ENCODE measurements around the gene PIK3C2G.
"Not testable (repeated sequence)": the region's sequence is repeated elsewhere in the genome, so short reads cannot be mapped to it uniquely, and the experiment has no call there.

PIK3C2G gene

DNA sequence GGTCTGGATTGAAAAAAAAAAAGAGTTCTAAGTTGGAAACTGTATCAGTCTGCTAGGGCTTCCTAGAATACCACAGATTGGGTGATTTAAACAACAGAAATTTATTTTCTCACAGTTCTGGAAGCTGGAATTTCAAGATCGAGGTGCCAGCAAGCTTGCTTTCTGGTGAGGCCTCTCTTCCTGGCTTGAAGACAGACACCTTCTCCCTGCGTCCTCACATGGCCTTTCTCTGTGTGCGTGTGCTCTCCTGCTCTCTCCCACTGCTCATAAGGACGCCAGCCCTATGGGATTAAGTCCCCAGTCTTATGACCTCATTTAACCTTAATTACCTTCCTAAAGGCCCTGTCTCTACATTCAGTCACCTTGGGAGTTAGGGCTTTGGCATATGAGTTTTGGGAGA lies 215.5 kb downstream of the PIK3C2G start:
- DNase-seq, result no peak

DNA sequence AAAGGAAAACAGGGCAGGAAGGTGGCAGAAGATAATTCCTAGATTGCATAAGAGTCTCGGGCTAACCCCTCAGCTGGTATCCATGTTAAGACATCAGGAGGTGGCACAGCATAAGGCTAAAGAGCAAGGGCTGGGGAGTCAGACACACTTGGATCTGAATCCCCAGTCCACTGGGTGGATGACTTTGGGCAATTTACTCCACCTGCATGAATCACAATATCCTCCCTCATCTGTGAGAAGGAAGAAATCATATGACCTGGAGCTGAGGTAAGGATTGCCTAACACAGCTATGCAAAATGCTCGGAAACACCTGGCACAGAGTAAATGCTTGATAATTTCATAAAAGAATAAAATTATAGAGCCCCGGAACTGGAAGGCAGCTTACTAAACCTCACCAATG lies 217.9 kb downstream of the PIK3C2G start:
- DNase-seq, result no peak

DNA sequence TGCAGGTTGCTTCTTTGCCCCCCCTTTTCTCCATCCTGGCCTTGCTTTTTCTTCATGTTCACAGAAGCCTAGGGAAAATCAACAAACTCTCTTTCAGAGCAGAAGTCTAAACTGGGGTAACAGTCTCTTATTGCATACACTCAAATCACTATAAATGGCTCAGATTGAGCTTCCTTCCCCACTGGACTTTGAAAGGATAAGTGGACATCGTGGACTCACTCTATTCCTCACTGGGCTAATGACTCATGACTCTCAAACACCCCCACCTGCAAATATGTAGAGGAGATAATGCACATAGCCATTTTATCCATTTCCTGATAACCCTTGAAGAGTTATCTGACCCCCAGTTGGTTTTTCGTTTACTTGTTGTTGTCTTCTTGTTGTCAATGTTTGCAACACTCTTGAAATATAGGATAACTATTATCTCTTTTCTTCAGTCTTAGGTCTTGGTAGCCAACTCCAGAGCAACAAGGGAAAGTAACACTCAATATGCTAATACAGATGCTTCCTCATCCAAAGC lies 221.3 kb downstream of the PIK3C2G start:
- DNase-seq, result no peak

DNA sequence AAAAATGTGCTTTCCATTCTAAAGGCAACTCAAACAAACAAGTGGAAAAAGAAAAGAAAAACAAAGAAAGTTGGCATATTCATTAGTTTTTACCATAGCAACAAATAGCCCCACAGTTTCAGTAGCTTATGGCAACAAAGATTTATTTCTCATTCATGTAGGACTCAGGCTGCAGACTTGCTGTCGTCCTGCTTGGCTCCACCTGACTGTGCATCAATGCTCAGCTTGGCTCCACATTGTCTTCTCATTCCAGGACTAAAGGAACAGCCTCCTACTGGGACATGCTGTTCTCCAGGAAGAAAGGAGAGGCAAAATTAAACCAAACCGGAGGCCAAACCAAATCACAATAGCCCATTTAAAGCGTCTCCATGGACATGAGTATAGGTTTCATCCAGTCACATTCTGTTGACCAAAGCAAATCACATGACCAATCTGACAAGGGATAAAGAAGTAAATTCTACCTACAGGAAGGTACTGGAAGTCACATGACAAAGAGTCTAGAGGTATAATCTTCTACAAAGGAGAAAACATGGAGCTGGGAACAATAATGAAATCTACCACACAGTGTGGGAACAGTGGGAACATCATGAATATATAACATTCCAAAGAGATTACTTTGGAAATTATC lies 222.5 kb downstream of the PIK3C2G start:
- DNase-seq, result no peak

DNA sequence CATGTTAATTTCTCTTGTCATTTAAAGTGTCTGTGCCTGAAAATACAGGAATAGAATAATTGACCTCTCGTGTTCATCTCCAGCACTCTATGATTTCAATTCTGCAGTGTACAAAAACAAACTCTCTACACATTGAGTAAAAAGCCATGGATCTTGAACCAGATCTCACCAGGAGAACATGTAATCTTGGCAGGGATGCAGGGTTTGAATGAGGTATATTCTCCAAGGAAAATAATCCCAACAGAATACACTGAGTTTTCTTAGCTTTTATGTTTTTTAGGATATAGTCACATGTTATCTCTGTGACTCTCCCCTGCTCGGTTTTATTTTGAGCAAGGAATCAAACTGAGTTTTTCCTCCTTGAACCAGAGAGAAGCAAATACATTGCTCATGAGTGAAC lies 224.7 kb downstream of the PIK3C2G start:
- DNase-seq, result no peak

DNA sequence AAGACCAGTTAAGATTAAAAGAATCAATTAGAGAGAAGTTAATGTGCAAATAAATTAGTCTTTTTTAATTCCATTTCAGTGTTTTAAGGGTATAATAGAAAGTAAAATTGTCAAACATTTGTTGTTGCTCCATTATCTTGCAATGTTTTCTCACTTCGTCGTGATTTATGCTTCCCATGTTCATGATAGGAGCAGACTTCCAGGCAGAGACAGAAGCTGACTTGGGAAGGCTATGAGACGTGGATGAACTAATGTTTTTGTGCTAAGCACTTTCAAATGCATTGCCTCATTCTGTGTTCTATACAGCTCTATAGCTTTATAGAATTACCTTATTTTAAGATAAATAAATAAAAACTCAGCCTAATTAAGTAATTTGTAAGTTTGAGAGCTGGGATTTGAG lies 226.2 kb downstream of the PIK3C2G start:
- DNase-seq, result no peak

DNA sequence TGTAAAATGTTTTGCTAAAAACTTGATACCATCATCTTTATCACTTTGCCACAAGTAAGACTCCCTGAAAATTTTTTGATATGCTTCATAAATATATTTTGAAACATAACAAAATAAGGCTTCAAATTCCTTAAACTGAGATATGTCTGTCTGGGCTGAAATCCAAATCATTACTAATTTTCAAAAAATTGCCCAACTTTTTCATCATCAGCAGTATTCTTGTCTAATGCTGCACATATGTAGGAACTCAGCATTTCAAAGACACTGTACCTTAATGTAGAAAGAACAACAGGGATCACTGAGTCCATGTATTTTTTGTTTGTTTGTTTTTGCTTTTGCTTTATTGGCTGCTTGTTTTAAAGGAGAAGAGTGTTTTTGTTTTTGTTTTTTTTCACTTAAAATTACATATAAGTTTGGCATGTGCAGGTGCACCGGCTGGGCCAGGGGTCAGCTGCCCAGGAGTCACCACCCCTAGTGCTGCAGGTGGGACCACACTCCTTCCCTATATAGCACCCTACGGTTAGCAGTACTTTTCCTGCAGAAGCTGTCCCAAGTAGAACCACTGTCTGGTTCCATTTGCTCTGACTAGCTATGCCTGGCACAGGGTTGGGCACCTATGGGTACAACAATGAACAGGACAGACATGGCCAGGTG lies 231.2 kb downstream of the PIK3C2G start:
- DNase-seq, result no peak

DNA sequence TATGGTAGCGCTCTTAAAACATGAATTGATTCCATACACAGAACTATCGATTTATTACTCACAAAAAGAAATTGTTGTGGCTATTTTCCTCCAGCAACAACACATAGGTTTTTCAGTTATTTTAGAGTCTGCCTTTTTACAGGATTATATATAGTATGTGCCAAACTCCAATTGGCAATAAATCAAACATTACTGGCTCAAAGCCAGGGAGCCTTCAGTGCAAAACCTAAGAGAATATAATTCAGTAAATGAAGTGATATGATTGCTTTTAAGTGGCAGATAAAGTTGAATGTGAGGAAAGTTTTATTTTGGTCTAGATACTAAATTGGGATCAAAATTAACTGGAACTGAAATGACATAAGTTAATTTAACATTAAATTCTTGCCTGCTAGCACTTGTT lies 234.8 kb downstream of the PIK3C2G start:
- DNase-seq, result no peak

DNA sequence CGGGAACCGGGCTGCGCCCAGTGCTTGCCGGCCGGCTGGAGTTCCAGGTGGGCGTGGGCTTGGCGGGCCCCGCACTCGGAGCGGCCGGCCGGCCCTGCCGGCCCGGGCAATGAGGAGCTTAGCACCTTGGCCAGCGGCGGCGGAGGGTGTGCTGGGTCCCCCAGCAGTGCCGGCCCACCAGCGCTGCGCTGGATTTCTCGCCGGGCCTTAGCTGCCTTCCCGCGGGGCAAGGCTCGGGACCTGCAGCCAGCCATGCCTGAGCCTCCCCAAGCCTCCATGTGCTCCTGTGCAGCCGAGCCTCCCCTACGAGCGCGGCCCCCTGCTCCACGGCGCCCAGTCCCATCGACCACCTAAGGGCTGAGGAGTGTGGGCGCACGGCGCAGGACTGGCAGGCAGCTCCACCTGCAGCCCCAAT lies 238.8 kb downstream of the PIK3C2G start:
- DNase-seq, result not testable (repeated sequence)

DNA sequence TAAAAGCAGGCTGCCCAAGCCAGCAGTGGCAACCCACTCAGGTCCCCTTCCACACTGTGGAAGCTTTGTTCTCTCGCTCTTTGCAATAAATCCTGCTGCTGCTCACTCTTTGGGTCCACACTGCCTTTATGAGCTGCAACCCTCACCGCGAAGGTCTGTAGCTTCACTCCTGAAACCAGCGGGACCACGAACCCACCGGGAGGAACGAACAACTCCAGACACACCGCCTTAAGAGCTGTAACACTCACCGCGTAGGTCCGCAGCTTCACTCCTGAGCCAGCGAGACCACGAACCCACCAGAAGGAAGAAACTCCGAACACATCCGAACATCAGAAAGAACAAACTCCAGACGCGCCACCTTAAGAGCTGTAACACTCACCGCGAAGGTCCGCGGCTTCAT lies 239.4 kb downstream of the PIK3C2G start:
- not testable (repeated sequence) for DNase-seq

DNA sequence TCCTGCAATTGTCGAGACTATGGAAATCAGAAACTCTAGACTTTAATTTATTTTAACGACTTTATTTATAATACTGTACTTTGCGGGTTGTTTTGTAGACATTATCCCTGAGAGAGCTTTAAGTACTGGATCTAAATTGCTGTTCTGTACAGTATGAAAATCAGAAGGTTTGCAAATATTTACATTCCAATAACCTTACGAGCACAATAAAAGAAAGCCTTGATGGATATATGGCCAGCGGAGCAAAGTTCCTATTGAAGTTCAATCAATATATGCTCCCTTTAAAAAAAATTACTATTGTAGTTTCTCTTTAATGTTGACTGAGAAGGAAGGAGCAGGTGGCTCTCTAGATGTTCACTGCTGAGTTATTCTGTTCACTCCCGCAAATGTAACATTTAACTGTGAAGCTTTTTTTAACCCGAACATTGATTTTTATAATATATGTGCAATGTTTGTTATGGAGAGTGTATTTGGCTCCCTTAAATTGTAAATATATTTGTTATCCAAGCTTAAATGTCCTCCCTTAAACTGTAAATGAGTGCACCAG lies 241.2 kb downstream of the PIK3C2G start:
- DNase-seq, result no peak

DNA sequence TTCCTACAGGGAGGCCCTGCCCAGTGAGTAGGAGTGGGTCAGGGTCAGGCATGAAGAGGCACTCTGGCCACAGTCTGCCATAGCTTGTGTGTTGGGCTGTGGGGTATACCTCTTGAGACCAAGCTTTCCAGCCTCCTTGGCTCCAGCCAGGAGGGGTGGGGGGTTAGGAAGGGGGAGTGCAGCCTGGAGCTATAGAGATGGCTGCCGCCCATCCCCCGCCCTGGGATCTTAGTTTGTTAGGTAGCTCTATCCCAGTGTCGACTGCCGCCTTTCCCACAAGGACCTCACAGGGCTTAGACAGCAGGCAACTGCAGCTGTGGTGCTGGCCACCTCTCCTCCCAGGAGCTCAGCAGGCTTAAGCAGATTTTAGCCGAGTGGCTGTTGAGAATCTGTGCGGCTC lies 260.1 kb downstream of the PIK3C2G start:
- no peak for DNase-seq

DNA sequence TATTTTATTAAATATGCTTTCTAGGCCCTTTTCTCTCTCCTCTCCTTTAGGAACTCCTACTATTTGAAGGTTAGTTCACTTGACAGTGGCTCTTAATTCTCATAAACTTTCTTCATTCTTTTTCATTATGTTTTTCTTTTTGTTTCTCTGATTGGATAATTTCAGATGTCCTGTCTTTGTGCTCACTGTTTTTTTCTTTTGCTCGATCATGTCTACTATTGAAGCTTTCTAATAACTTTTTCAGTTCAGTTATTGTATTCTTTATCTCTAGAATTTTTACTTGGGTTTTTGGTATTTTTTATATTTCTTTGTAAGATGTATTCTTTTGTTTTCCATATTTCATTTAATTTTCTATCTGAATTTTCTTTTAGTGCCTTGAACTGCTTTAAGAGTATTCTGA lies 261.5 kb downstream of the PIK3C2G start:
- DNase-seq, result no peak

DNA sequence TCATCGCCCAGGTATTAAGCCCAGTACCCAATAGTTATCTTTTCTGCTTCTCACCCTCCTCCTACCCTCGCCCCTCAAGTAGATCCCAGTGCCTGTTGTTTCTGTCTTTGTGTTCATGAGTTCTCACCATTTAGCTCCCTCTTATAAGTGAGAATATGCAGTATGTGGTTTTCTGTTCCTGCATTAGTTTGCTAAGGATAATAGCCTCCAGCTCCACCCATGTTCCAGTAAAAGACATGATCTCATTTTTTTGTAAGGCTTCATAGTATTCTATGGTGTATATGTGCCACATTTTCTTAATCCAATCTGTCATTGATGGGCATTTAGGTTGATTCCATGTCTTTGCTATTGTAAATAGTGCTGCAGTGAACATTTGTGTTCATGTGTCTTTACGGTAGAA lies 281.2 kb downstream of the PIK3C2G start:
- not testable (repeated sequence) for DNase-seq

DNA sequence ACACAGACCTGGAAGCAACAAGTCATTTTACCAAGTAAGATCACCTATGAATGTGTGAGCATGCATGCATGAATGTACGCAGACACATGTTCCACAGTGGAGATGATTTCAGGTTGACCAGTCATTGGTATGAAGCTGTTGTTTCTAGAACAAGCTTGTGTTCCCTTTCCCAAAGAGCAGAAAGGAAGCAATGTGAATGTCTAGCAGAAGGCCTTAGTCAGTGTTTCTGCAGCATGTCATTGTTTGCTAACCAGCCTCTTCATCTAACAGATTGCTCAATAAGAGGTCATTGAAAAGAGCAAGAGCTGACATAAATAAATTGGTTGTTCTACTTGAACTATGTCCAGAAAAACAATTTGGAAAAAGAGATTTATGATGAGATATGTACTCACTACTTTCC lies 285.1 kb downstream of the PIK3C2G start:
- DNase-seq, result no peak

DNA sequence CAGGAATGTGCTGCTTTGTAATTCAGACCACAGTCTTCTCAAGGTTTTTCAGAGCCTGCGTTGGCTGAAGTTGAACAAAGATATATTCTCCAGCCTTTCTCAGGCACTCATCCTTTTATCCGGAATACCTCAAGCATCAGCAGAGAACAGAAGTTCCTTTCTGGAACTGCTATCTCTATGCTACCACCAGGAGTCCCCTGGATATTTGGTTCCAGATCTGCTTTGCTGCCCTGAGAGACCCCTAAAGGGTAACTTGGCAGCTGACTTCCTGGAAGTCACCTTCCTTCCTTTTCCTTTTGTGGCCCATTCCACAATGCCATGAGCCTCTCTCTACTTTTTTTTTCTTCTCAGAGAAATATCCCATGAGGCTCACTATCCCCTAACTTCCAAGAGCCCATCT lies 288.3 kb downstream of the PIK3C2G start:
- DNase-seq, result no peak

DNA sequence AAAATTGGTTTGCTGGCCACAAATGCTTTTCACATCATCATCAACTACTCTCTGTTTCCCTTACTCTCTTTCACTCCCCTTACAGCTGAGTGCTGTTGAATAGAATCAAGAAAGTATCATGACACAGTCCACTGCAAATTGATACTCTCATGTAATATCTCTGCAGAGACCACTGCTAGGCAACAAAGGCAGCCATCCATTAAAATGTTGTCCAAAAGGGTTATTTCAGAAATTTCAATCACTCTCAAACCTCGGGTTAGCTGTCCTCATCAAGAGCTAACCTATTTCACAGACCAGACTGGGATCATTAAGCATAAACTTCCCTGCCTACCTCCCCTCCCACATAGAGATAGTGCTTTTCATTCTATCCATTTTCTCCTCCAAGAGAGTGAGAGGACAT lies 289.8 kb downstream of the PIK3C2G start:
- no peak for DNase-seq

DNA sequence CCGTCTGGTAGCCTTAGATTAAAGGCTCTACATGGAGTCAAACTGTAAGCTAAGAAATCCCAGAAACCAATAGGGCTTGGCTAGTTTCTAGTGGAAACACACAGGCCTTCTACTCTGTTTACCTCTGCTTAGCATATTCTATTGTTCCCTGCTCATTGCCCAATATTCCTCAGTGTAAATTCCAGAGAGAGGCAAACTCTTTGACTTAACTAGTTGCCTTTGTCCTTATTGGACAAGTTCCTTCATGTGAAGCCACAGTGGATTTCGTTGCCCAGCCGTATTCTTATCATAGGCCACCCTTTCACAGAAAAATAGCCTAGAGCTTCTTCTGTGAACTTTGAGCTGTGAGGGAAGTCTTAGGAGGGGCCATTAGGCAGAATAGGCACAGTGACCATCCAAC lies 290.4 kb downstream of the PIK3C2G start:
- no peak for DNase-seq

DNA sequence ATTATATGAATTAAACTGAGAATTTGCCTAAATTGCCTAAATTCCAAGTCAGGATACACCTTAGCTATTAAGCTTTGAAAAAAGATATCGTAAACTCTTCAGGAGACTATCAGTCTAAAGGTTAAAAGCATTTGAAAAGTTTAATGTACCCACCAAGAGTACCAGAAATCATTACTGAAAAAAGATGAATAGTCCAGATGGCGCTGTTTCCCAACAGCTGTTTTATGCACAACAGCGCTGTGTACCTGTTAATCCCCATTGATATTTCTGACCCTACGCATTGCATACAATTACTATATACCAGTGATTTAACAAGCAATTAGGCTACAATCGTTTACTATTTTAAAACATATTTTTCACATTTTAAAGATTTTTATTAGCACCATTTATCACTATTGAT lies 291.5 kb downstream of the PIK3C2G start:
- DNase-seq, result no peak

DNA sequence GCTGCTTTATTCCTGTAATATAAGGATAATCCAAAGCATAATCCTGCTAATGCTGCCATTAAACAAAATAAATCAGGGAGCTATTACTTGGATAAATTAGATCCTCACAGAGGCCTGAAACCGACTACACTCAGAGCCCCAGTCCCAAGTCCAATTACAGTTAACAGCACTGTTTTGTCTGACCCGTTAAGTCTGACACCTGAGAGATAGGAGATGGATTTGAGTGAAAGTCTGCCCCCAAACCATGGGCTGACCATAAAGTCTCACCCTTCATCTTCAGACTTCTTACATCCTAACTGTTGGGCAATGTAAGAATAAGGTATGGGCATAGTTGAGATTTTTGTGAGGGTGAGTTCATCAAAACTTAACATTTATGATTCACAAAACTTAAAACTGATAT lies 294.8 kb downstream of the PIK3C2G start:
- no peak for DNase-seq

DNA sequence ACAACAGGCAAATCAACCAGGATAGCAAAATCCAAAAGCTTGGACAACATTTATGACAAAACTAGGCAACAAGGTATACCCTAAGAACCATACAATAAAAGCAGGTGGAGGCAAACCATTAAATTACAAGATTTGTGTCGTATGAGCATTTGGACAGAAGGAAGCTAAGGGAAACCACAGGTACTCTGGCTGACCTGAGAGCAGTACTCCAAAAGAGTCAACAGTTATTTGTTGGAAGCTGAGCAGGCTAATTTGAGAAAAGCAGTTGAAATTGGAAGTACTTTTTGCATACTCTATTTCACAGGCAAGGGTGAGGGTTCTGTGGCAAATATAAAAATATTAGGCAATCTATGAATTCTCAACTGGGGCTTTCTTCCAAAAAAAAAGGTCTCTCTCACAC lies 297.9 kb downstream of the PIK3C2G start:
- no peak for DNase-seq

DNA sequence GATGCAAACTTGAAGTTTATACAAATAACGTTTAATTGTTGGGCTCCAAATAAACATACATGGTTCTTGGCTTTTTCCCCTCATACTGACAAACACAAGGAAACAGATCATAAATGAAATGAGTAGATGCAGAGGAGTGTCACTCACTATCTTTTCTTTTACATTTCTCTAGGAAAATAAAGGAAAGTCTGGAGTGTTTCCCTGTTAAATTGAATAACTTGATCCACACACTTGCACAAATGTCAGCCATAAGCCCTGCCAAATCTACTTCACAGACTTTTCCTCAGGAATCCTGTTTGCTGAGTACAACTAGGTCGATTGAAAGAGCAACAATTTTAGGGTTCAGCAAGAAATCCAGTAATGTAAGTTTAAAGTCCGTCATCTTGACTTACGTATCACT lies 301.2 kb downstream of the PIK3C2G start:
- DNase-seq, result no peak

DNA sequence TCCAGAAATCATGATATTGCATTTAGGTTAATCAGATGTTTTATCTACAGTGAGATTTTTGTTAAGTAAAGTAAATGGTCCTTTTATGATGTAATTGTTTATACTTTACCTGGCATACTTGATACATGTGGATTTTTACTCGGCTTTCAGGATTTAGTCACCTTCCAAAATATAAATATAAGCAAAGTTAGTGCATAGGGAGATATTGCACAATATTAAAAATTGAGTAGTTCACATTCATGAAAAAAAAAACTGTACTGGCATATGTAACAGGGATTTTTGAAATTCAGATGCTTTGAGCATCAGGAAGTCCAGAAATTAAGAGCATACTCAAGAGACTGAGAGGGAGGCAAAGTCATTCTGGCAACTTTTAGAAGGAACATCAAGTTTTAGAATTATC lies 303.0 kb downstream of the PIK3C2G start:
- DNase-seq, result no peak

DNA sequence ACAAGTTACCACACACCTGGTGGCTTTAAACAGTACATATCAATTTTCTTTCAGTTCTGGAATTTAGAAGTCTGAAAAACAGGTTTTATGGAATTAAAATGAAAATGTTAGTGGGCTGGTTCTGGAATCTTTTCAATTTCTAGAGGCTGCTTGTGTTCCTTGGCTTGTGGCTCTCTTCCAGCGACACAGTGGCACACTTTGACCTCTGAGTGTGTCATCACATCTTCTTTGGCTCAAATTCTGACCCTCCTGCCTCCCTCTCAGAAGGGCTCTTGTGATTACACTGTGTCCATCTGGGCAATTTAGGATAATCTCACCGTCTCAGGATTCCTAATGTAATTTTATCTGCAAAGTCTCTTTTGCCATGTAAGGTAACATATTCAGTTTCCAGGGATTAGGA lies 306.5 kb downstream of the PIK3C2G start:
- DNase-seq, result no peak

DNA sequence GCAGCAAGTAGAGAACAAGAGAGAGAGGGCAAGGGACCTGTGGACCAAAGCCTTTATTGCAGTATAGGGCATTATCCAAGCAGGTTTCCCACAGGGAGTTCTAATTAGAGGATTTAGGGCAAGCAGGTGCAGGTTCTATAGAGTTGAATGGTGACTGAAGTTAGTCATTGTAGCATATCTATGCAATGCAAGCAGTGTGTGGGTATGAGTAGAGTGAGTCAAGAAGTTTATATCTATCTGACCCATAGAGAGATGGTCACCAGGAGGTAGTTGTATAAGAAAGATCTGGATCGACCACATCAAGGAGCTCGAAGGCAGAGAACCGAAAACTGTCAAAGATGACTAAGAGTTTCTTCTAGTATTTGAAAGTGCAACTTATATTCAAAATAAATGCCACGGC lies 309.2 kb downstream of the PIK3C2G start:
- DNase-seq, result no peak
